K562 (cell line): Measurements from ENCODE around the gene CTSH. TPM values are rescaled to one million over a fixed set of nuclear protein-coding genes. Genes with fewer than 3 reads are reported as not detected.

ENCODE experiments used
- ATAC-seq: fragments of 200-7000 bp; cut with Tn5 transposase; 3 replicates; pipeline ENCODE4 v1.9.1; 2020; ENCODE audit warnings: moderate library complexity
- BruUV-seq: library from RNA; stranded (reverse); fragments of 400-500 nt; replicated peaks from 2 replicates; lab custom pipeline; 2021; lab: Mats Ljungman, UMichigan
- CTCF ChIA-PET: fragments of 300-600 bp; formaldehyde crosslinking; extraction: SDS; loops from one replicate; lab custom pipeline; 2021; ENCODE audit warnings: low intra/inter-chr PET ratio; lab: Yijun Ruan, JAX
- POLR2A ChIA-PET: fragments of 300-600, 350-650 bp; sonication (Branson Sonifier 250); formaldehyde crosslinking; extraction: SDS; loops from one replicate; lab custom pipeline; 2021; ENCODE audit warnings: antibody characterized with exemption, inconsistent platforms; lab: Yijun Ruan, JAX
- DNase-seq, 4 experiments: peaks; one replicate each; pipeline versions ENCODE4 v3.0.0 to v3.0.0-alpha.2; 2011 to 2018; ENCODE audit warnings: low spot score in 3 of 4, mixed read lengths in 3 of 4; ENCODE audit errors: extremely low read depth in 1 of 4
- FAIRE-seq: peaks from 2 replicates; lab custom pipeline; 2011; peaks lifted over from hg19 to GRCh38; lab: Jason Lieb, UNC
- H2AFZ ChIP-seq: 2 replicates; pipeline ENCODE4 v1.6.0; 2011; ENCODE audit warnings: low read depth, low read length, control low read depth, inconsistent platforms
- H3K27ac ChIP-seq: fragments of 200-600 bp; 3 replicates; pipeline ENCODE4 v1.8.0; 2011; ENCODE audit warnings: low read depth, mild to moderate bottlenecking, control low read depth, inconsistent platforms, low read length, moderate library complexity, mixed read lengths; ENCODE audit errors: extremely low read depth
- H3K27me3 ChIP-seq, 2 experiments: fragments of 300-600 bp in 1 of 2; 2 replicates in 1 of 2; 3 replicates in 1 of 2; pipeline versions ENCODE4 v1.6.0 to v1.8.0; 2011; ENCODE audit warnings: inconsistent platforms in 2 of 2, low read length in 2 of 2, mild to moderate bottlenecking in 1 of 2, mixed read lengths in 1 of 2, moderate library complexity in 1 of 2; ENCODE audit not compliant: control insufficient read depth in 2 of 2, insufficient read depth in 2 of 2
- H3K36me3 ChIP-seq: fragments of 300-600 bp; 3 replicates; pipeline ENCODE4 v1.8.0; 2011; ENCODE audit warnings: mild to moderate bottlenecking, low read length, inconsistent platforms; ENCODE audit not compliant: control insufficient read depth, insufficient read depth
- H3K4me1 ChIP-seq, 2 experiments: fragments of 200-600 bp in 1 of 2; replicated peaks in 1 of 2; 2 replicates in 1 of 2; 3 replicates in 1 of 2; pipeline versions ENCODE4 v1.5.1 to v1.8.0; 2011; ENCODE audit warnings: inconsistent platforms in 2 of 2, low read length in 2 of 2, mild to moderate bottlenecking in 1 of 2, mixed read lengths in 1 of 2, moderate library complexity in 1 of 2; ENCODE audit not compliant: control insufficient read depth in 2 of 2, insufficient read depth in 2 of 2
- H3K4me2 ChIP-seq: 2 replicates; pipeline ENCODE4 v1.6.1; 2011; ENCODE audit warnings: low read length, control low read depth, inconsistent platforms, mixed read lengths; ENCODE audit not compliant: insufficient read depth
- H3K4me3 ChIP-seq: fragments of 200-600 bp; sonication (generic), shearing (Covaris generic); 2 replicates; pipeline ENCODE4 v1.5.1; 2016; ENCODE audit warnings: control low read depth, inconsistent platforms
- H3K79me2 ChIP-seq: fragments of 200-600 bp; 3 replicates; pipeline ENCODE4 v1.8.0; 2011; ENCODE audit warnings: low read length, inconsistent platforms; ENCODE audit not compliant: control insufficient read depth, insufficient read depth
- H3K9ac ChIP-seq, 2 experiments: 2 replicates each; pipeline versions ENCODE4 v1.6.0 to v1.6.1; 2011; ENCODE audit warnings: low read depth in 2 of 2, low read length in 2 of 2, control low read depth in 1 of 2, inconsistent platforms in 1 of 2, mild to moderate bottlenecking in 1 of 2, mixed read lengths in 1 of 2; ENCODE audit not compliant: insufficient read depth in 1 of 2
- H3K9me1 ChIP-seq: one replicate; pipeline ENCODE4 v1.6.0; 2011; ENCODE audit warnings: inconsistent platforms, mild to moderate bottlenecking, low read length, moderate library complexity; ENCODE audit not compliant: control insufficient read depth, insufficient read depth
- H3K9me3 ChIP-seq: replicated peaks from 2 replicates; pipeline ENCODE4 v1.5.1; 2011; ENCODE audit warnings: low read depth, low read length, inconsistent platforms; ENCODE audit not compliant: control insufficient read depth, insufficient read depth
- H4K20me1 ChIP-seq: replicated peaks from 2 replicates; pipeline ENCODE4 v1.6.1; 2011; ENCODE audit warnings: low read length, inconsistent platforms, mixed read lengths; ENCODE audit not compliant: control insufficient read depth, insufficient read depth
- CREB1 ChIP-seq, 2 experiments: sonication (generic) in 1 of 2; formaldehyde crosslinking in 1 of 2; IDR thresholded peaks; 2 replicates each; pipeline versions ENCODE4 v1.6.1 to v1.8.0; 2012 to 2022; ENCODE audit warnings: inconsistent platforms in 1 of 2, mild to moderate bottlenecking in 1 of 2, missing genetic modification reagents in 1 of 2, moderate library complexity in 1 of 2
- FOXP4 ChIP-seq: sonication (generic); formaldehyde crosslinking; IDR thresholded peaks from 2 replicates; pipeline ENCODE4 v1.8.0; 2022; ENCODE audit warnings: mild to moderate bottlenecking, missing genetic modification reagents, borderline replicate concordance
- NR2C2 ChIP-seq, 2 experiments: fragments of 200-800 bp in 1 of 2; sonication (Bioruptor generic) in 1 of 2; sonication (generic) in 1 of 2; formaldehyde crosslinking in 1 of 2; IDR thresholded peaks; 2 replicates each; pipeline versions ENCODE4 v1.6.1 to v1.8.0; 2016 to 2022; ENCODE audit warnings: mild to moderate bottlenecking in 1 of 2, missing compliant biosample characterization in 1 of 2, missing genetic modification characterization in 1 of 2, missing genetic modification reagents in 1 of 2
- PPARD ChIP-seq: fragments of 250-450 bp; sonication (Bioruptor Pico); IDR thresholded peaks from 2 replicates; pipeline ENCODE4 v1.8.0; 2022; ENCODE audit warnings: inconsistent platforms, mild to moderate bottlenecking, moderate library complexity
- RERE ChIP-seq: sonication (generic); formaldehyde crosslinking; IDR thresholded peaks from 2 replicates; pipeline ENCODE4 v1.8.0; 2023; ENCODE audit warnings: missing genetic modification reagents, mild to moderate bottlenecking, borderline replicate concordance
- TFAP4 ChIP-seq: sonication (generic); formaldehyde crosslinking; IDR thresholded peaks from 2 replicates; pipeline ENCODE4 v1.8.0; 2022; ENCODE audit warnings: missing genetic modification reagents, mild to moderate bottlenecking, moderate library complexity, borderline replicate concordance
- VEZF1 ChIP-seq: fragments of 200-800 bp; sonication (Bioruptor generic); IDR thresholded peaks from 2 replicates; pipeline ENCODE4 v1.6.1; 2017; ENCODE audit warnings: missing genetic modification characterization, missing compliant biosample characterization
- ZNF253 ChIP-seq: fragments of 250-450 bp; sonication (Bioruptor Pico); conservative IDR thresholded peaks from 2 replicates; pipeline ENCODE4 v1.6.1; 2021; ENCODE audit warnings: mild to moderate bottlenecking
- ZNF507 ChIP-seq: conservative IDR thresholded peaks from 2 replicates; pipeline ENCODE4 v1.6.1; 2017; ENCODE audit warnings: missing genetic modification characterization, missing compliant biosample characterization
- ZNF551 ChIP-seq: fragments of 250-450 bp; sonication (Bioruptor Pico); IDR thresholded peaks from 2 replicates; pipeline ENCODE4 v1.5.0; 2021; ENCODE audit warnings: mild to moderate bottlenecking, moderate library complexity
- WGBS: fragments of 100-300 bp; shearing (Covaris generic); methylation state at CpG from one replicate; pipeline ENCODE4 v1.1.6; 2016; ENCODE audit warnings: low coverage, mixed read lengths; ENCODE audit not compliant: insufficient coverage; ENCODE audit errors: missing lambda C conversion rate; 5-methylcytosine and 5-hydroxymethylcytosine counted together
- in situ Hi-C: fragments of 300-500 bp; cut with MboI; formaldehyde crosslinking; loops from 4 replicates; pipeline ENCODE4 v1.15.0; 2018; ENCODE audit warnings: inconsistent platforms, mixed read lengths
- intact Hi-C: fragments of 100-400 bp; cut with micrococcal nuclease; formaldehyde crosslinking; loops from 2 replicates; pipeline ENCODE4 v1.14.2; 2022
- polyA plus RNA-seq, 8 experiments: library from polyadenylated mRNA; depleted of rRNA in 4 of 8; stranded (reverse) in 5 of 8; unstranded in 3 of 8; fragments of >200 nt; fragmentation: Nextera tagmentation in 2 of 8; fragmentation: Illumina TruSeq in 1 of 8; extraction: Ambion mirVana in 2 of 8; extraction: Trizol in 1 of 8; gene quantifications; 2 replicates each; pipeline versions ENCODE4 v1.2.1 to v1.2.3, GENCODE V29; 2011 to 2014; ENCODE audit warnings: inconsistent platforms in 1 of 8, missing spikeins in 1 of 8
- total RNA-seq, 7 experiments: library from RNA; depleted of rRNA in 6 of 7; stranded (reverse); fragments of >200 nt in 6 of 7; fragmentation: Illumina TruSeq in 2 of 7; extraction: Trizol in 2 of 7; gene quantifications; 2 replicates each; pipeline versions ENCODE4 v1.2.1 to v1.2.3, GENCODE V29; 2011 to 2021; ENCODE audit warnings: low replicate concordance in 1 of 7

The CTSH gene
- total and polyA plus RNA-seq, 9 of the 15 experiments (the other 6 are each of a cell fraction or from before 2014, with no cell fraction given) = 15.0 to 462 (median 173) TPM

GRCh38 chr15:78989701-78990240 is 44.9 kb upstream of the CTSH start:
- ChIA-PET CTCF (no interaction called here), POLR2A (interaction anchor here (1.3 to 3.0 kb wide), 2 partner anchors 9 to 17 kb away, joined by 3 to 12 read pairs; no protein-coding TSS in a partner anchor)
- Histone ChIP-seq H3K9me3 (no peaks in the 10 kb centered on the region), H3K9ac (no peak overlapping the region), H3K4me1 (peaks cover 0 to 3% of the 10 kb centered on the region in 2 experiments; a peak in 1 of 5 replicates), H3K9me1 (no peaks in the 10 kb centered on the region), H4K20me1 (no peaks in the 10 kb centered on the region; the same call in none of the 2 replicates), H2AFZ (no peak overlapping the region), H3K79me2 (no peaks in the 10 kb centered on the region), H3K4me2 (no peak overlapping the region), H3K36me3 (no peaks in the 10 kb centered on the region), H3K27ac (no peak overlapping the region), H3K4me3 (no peak overlapping the region), H3K27me3 (peaks cover 15 to 50% of the 10 kb centered on the region in 2 experiments; a peak in 4 of 5 replicates)
- intact Hi-C loops = no loop called here
- FAIRE-seq (no peak), ATAC-seq (no peak), DNase-seq (no peak)
- in situ Hi-C loops = no loop called here
- 7% methylated on average over 9 of the region's 9 CpGs for WGBS
- no TSS peak for BruUV-seq
- no peak for TF ChIP-seq FOXP4 (CRISPR knock-in tag)
- no peak for TF ChIP-seq TFAP4 (CRISPR knock-in tag)
- no peak for TF ChIP-seq ZNF507 (tag)
- TF ChIP-seq VEZF1 (CRISPR knock-in tag) = no peak
- TF ChIP-seq NR2C2 (CRISPR knock-in tag; IDR thresholded peaks at IDR 0.05) = no peak
- TF ChIP-seq NR2C2 (tag; IDR thresholded peaks at IDR 0.05) = no peak
- TF ChIP-seq RERE (CRISPR knock-in tag) = no peak
- TF ChIP-seq PPARD (CRISPR knock-in tag) = no peak
- TF ChIP-seq ZNF551 = no peak
- TF ChIP-seq ZNF253 (CRISPR knock-in tag) = no peak
- no peak for TF ChIP-seq CREB1 (IDR thresholded peaks at IDR 0.05)
- TF ChIP-seq CREB1 (CRISPR knock-in tag; IDR thresholded peaks at IDR 0.05) = no peak
